BLaER1 treated with 17β-estradiol and CSF1 and Interleukin-3, amounts not matched to agents 10 nM and 100 nM (cell line): ENCODE results near the gene EXOG.
A peak's percentile ranks its signal among the peaks of the same experiment; 100 is the strongest.

ENCODE experiments used
- H3K27ac ChIP-seq, 11 experiments: shearing (Covaris generic); formaldehyde crosslinking; 2 replicates each; pipeline ENCODE4 v1.8.1; 2022
- H3K27me3 ChIP-seq, 11 experiments: shearing (Covaris generic); formaldehyde crosslinking; 2 replicates each; pipeline ENCODE4 v1.8.1; 2022
- H3K36me3 ChIP-seq, 11 experiments: shearing (Covaris generic); formaldehyde crosslinking; 2 replicates each; pipeline ENCODE4 v1.8.1; 2022
- H3K4me1 ChIP-seq, 10 experiments: shearing (Covaris generic); formaldehyde crosslinking; 2 replicates each; pipeline ENCODE4 v1.8.1; 2022
- H3K4me2 ChIP-seq, 11 experiments: shearing (Covaris generic); formaldehyde crosslinking; 2 replicates each; pipeline ENCODE4 v1.8.1; 2022
- H3K4me3 ChIP-seq, 10 experiments: shearing (Covaris generic); formaldehyde crosslinking; 2 replicates each; pipeline ENCODE4 v1.8.1; 2022
- H3K9ac ChIP-seq, 11 experiments: shearing (Covaris generic); formaldehyde crosslinking; 2 replicates each; pipeline ENCODE4 v1.8.1; 2022
- H3K9me3 ChIP-seq, 11 experiments: shearing (Covaris generic); formaldehyde crosslinking; replicated peaks in 1 of 11; 2 replicates each; pipeline ENCODE4 v1.8.1; 2022
- H4K20me1 ChIP-seq, 11 experiments: shearing (Covaris generic); formaldehyde crosslinking; 2 replicates each; pipeline ENCODE4 v1.8.1; 2022
- Cebpa-rat ChIP-seq, 11 experiments: shearing (Covaris generic); IDR thresholded peaks; 2 replicates each; pipeline ENCODE4 v1.8.1; 2022

The EXOG gene

GRCh38 chr3:38532529-38532928 is 36.4 kb downstream of the EXOG start:
- Histone ChIP-seq H3K36me3 (peaks cover 8 to 63% (median 36%) of the 10 kb centered on the region in 11 experiments; a peak in 20 of 22 replicates), H3K27me3 (no peaks in the 10 kb centered on the region), H3K4me3 (no peak overlapping the region), H3K27ac (no peak overlapping the region), H3K9me3 (peaks cover 0 to 12% (median 0%) of the 10 kb centered on the region in 11 experiments; a peak in 2 of 22 replicates), H3K4me1 (peaks cover 0 to 4% (median 0%) of the 10 kb centered on the region in 10 experiments; a peak in 1 of 20 replicates), H3K4me2 (no peak overlapping the region), H4K20me1 (peaks cover 0 to 25% (median 0%) of the 10 kb centered on the region in 11 experiments; a peak in 8 of 22 replicates), H3K9ac (no peak overlapping the region)
- TF ChIP-seq Cebpa-rat (IDR thresholded peaks at IDR 0.05): no peak

- H3K9ac ChIP-seq: no peak overlapping the region
These were observed 37.3 kb downstream of the EXOG start for GRCh38 chr3:38533285-38533976.

GRCh38 chr3:38534180-38534579 is 38.0 kb downstream of the EXOG start:
- H3K4me1 ChIP-seq: peaks cover 0 to 4% (median 0%) of the 10 kb centered on the region in 10 experiments; a peak in 1 of 20 replicates
- H3K9me3 ChIP-seq: peaks cover 0 to 12% (median 0%) of the 10 kb centered on the region in 11 experiments; a peak in 2 of 22 replicates
- no peak for TF ChIP-seq Cebpa-rat (IDR thresholded peaks at IDR 0.05)
- no peak overlapping the region for H3K4me3 ChIP-seq
- no peak overlapping the region for H3K27ac ChIP-seq
- peaks cover 0 to 24% (median 2%) of the 10 kb centered on the region in 11 experiments; a peak in 9 of 22 replicates for H4K20me1 ChIP-seq
- peaks cover 0 to 51% (median 28%) of the 10 kb centered on the region in 11 experiments; a peak in 17 of 22 replicates for H3K36me3 ChIP-seq
- no peak overlapping the region for H3K4me2 ChIP-seq
- H3K27me3 ChIP-seq: no peaks in the 10 kb centered on the region
- H3K9ac ChIP-seq: no peak overlapping the region

More at GRCh38 chr3:38533285-38533976, 37.3 kb downstream of the EXOG start:
- Histone ChIP-seq H3K27ac (no peak overlapping the region), H4K20me1 (peaks cover 0 to 19% (median under 1%) of the 10 kb centered on the region in 11 experiments; a peak in 7 of 22 replicates), H3K4me1 (peaks cover 0 to 4% (median 0%) of the 10 kb centered on the region in 10 experiments; a peak in 1 of 20 replicates), H3K4me3 (no peak overlapping the region), H3K27me3 (no peaks in the 10 kb centered on the region), H3K36me3 (peaks cover under 1 to 54% (median 30%) of the 10 kb centered on the region in 11 experiments; a peak in 18 of 22 replicates), H3K9me3 (peaks cover 0 to 12% (median 0%) of the 10 kb centered on the region in 11 experiments; a peak in 2 of 22 replicates), H3K4me2 (no peak overlapping the region)
- no peak for TF ChIP-seq Cebpa-rat (IDR thresholded peaks at IDR 0.05)

- Histone ChIP-seq H3K4me3 (no peak overlapping the region), H3K9me3 (peaks cover 0 to 12% (median 0%) of the 10 kb centered on the region in 11 experiments; a peak in 2 of 22 replicates), H3K27ac (no peak overlapping the region), H3K9ac (no peak overlapping the region), H4K20me1 (peaks cover 0 to 28% (median 3%) of the 10 kb centered on the region in 11 experiments; a peak in 9 of 22 replicates), H3K4me2 (no peak overlapping the region), H3K27me3 (no peaks in the 10 kb centered on the region), H3K36me3 (peaks cover 0 to 47% (median 24%) of the 10 kb centered on the region in 11 experiments; a peak in 17 of 22 replicates), H3K4me1 (peaks cover 0 to 4% (median 0%) of the 10 kb centered on the region in 10 experiments; a peak in 1 of 20 replicates)
- TF ChIP-seq Cebpa-rat (IDR thresholded peaks at IDR 0.05): no peak
These were observed 38.5 kb downstream of the EXOG start for GRCh38 chr3:38534604-38535003.

- TF ChIP-seq Cebpa-rat (IDR thresholded peaks at IDR 0.05): no peak
- no peaks in the 10 kb centered on the region for H3K27me3 ChIP-seq
- peaks cover 0 to 12% (median 0%) of the 10 kb centered on the region in 11 experiments; a peak in 2 of 22 replicates for H3K9me3 ChIP-seq
- peaks cover 0 to 33% (median 15%) of the 10 kb centered on the region in 11 experiments; a peak in 14 of 22 replicates for H3K36me3 ChIP-seq
- no peak overlapping the region for H3K9ac ChIP-seq
- H3K4me2 ChIP-seq: no peak overlapping the region
- H3K4me1 ChIP-seq: peaks cover 5 to 10% (median 8%) of the 10 kb centered on the region in 10 experiments
- no peak overlapping the region for H3K4me3 ChIP-seq
- peaks cover 0 to 49% (median 8%) of the 10 kb centered on the region in 11 experiments; a peak in 14 of 22 replicates for H4K20me1 ChIP-seq
- H3K27ac ChIP-seq: no peak overlapping the region
These were observed 40.5 kb downstream of the EXOG start for GRCh38 chr3:38536671-38537070.

- peaks cover 0 to 57% (median 28%) of the 10 kb centered on the region in 11 experiments; a peak in 15 of 22 replicates for H4K20me1 ChIP-seq
- H3K4me1 ChIP-seq: peaks cover 14 to 31% (median 25%) of the 10 kb centered on the region in 10 experiments
- no peak for TF ChIP-seq Cebpa-rat (IDR thresholded peaks at IDR 0.05)
- no peak overlapping the region for H3K9ac ChIP-seq
- peaks cover 0 to 17% (median 16%) of the 10 kb centered on the region in 11 experiments; a peak in 14 of 22 replicates for H3K27me3 ChIP-seq
- peaks cover 0 to 12% (median 0%) of the 10 kb centered on the region in 11 experiments; a peak in 2 of 22 replicates for H3K9me3 ChIP-seq
- H3K4me2 ChIP-seq: no peak overlapping the region
- no peak overlapping the region for H3K4me3 ChIP-seq
- H3K27ac ChIP-seq: no peak overlapping the region
- H3K36me3 ChIP-seq: peaks cover 0 to 30% (median 11%) of the 10 kb centered on the region in 11 experiments; a peak in 13 of 22 replicates
These were observed 42.7 kb downstream of the EXOG start for GRCh38 chr3:38538773-38539353.

GRCh38 chr3:38541806-38542205 is 45.7 kb downstream of the EXOG start:
- H3K27me3 ChIP-seq: peaks cover 0 to 20% (median 16%) of the 10 kb centered on the region in 11 experiments; a peak in 14 of 22 replicates
- peaks cover 0 to 7% (median under 1%) of the 10 kb centered on the region in 11 experiments; a peak in 5 of 22 replicates for H3K36me3 ChIP-seq
- H3K4me1 ChIP-seq: peaks cover 14 to 31% (median 25%) of the 10 kb centered on the region in 10 experiments
- H3K9ac ChIP-seq: 0 out of 22 replicates have a peak overlapping the region, but pooled peaks of 1 of the 11 experiments have one; percentile 30
- H3K9me3 ChIP-seq: no peaks in the 10 kb centered on the region
- no peak overlapping the region; a peak in 3 of 20 replicates for H3K4me3 ChIP-seq
- H3K27ac ChIP-seq: no peak overlapping the region
- peaks cover 0 to 58% (median 28%) of the 10 kb centered on the region in 11 experiments; a peak in 15 of 22 replicates for H4K20me1 ChIP-seq
- TF ChIP-seq Cebpa-rat (IDR thresholded peaks at IDR 0.05): no peak
- peak overlapping the region; percentile 56 to 94 (median 85) for H3K4me2 ChIP-seq

- Histone ChIP-seq H3K27ac (no peak overlapping the region), H3K4me3 (no peak overlapping the region; a peak in 3 of 20 replicates), H3K4me1 (peaks cover 14 to 32% (median 26%) of the 10 kb centered on the region in 10 experiments), H3K9ac (0 out of 22 replicates have a peak overlapping the region, but pooled peaks of 1 of the 11 experiments have one; percentile 27), H3K4me2 (peak overlapping the region in 10 of 11 experiments; percentile 56 to 94 (median 86); a peak in 19 of 22 replicates), H3K9me3 (no peaks in the 10 kb centered on the region), H3K27me3 (peaks cover 0 to 20% (median 16%) of the 10 kb centered on the region in 11 experiments; a peak in 14 of 22 replicates), H3K36me3 (no peaks in the 10 kb centered on the region; a peak in 2 of 22 replicates), H4K20me1 (peaks cover 0 to 58% (median 28%) of the 10 kb centered on the region in 11 experiments; a peak in 15 of 22 replicates)
- TF ChIP-seq Cebpa-rat (IDR thresholded peaks at IDR 0.05): no peak
These were observed 46.5 kb downstream of the EXOG start for GRCh38 chr3:38542401-38543298.
